Measurements from ENCODE around the gene SPNS3. TPM values are rescaled to one million over a fixed set of nuclear protein-coding genes. Genes with fewer than 3 reads are reported as not detected.

The SPNS3 gene
- total RNA-seq, 1 experiment from 2014 or later: 15.9 TPM

DNA sequence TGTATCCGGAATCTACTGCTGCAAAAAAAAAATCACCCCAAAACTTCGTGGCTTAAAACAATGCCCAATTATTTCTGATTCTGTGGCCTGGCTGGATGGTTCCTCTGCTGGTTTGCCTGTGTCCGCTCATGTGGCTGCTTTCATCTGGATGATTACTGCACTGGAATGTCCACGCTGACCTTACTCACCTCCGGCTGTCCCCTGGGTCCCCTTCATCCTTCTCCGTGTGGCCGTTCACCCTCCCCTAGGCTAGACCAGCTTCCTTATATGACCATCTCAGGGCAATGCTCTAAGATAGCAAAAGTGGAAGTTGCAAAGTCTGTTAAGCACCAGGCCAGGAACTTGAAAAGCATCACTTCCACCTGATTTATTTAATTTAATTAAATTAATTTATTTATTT is 33.5 kb downstream of the SPNS3 start:
- CTCF ChIA-PET: no interaction called here
- Histone ChIP-seq H3K27ac (no peak overlapping the region), H3K4me3 (no peak overlapping the region), H3K4me1 (replicated peaks; ENCODE audit: insufficient read depth) (no peaks in the 10 kb centered on the region; the same call in 1 of the 2 replicates), H2AFZ (no peak overlapping the region), H3K79me2 (ENCODE audit: low read depth) (no peaks in the 10 kb centered on the region), H4K20me1 (ENCODE audit: insufficient read depth) (no peaks in the 10 kb centered on the region), H3F3A (ENCODE audit: insufficient read depth, low read depth) (peaks cover 5% of the 10 kb centered on the region; the same call in 1 of the 2 replicates), H3K4me2 (no peak overlapping the region), H3K9me2 (ENCODE audit: insufficient read depth) (no peaks in the 10 kb centered on the region), H3K36me3 (ENCODE audit: low read depth) (no peaks in the 10 kb centered on the region), H3K27me3 (ENCODE audit: insufficient read depth, low read depth) (no peaks in the 10 kb centered on the region), H3K9me3 (ENCODE audit: insufficient read depth, low read depth) (no peaks in the 10 kb centered on the region)
- DNase-seq: no peak
- intact Hi-C loops (cut with micrococcal nuclease; ENCODE audit: unreplicated experiment): no loop called here
- no TSS peak for BruUV-seq (replicated peaks)
- POLR2A ChIA-PET (ENCODE audit: unreplicated experiment): no interaction called here
- TF ChIP-seq CTCF (conservative IDR thresholded peaks at IDR 0.05): no peak
- no peak for TF ChIP-seq EZH2 (IDR thresholded peaks at IDR 0.05; ENCODE audit: low read depth)

GRCh38 chr17:4469552-4469951 is 35.8 kb downstream of the SPNS3 start:
- POLR2A ChIA-PET (ENCODE audit: unreplicated experiment): no interaction called here
- Histone ChIP-seq H3K79me2 (ENCODE audit: low read depth) (no peaks in the 10 kb centered on the region), H3K4me2 (no peak overlapping the region), H2AFZ (no peak overlapping the region), H3K9me3 (ENCODE audit: insufficient read depth, low read depth) (no peaks in the 10 kb centered on the region), H3F3A (ENCODE audit: insufficient read depth, low read depth) (no peaks in the 10 kb centered on the region), H4K20me1 (ENCODE audit: insufficient read depth) (no peaks in the 10 kb centered on the region), H3K4me1 (replicated peaks; ENCODE audit: insufficient read depth) (peaks cover 4% of the 10 kb centered on the region), H3K36me3 (ENCODE audit: low read depth) (no peaks in the 10 kb centered on the region), H3K9me2 (ENCODE audit: insufficient read depth) (no peaks in the 10 kb centered on the region), H3K27ac (no peak overlapping the region), H3K4me3 (no peak overlapping the region), H3K27me3 (ENCODE audit: insufficient read depth, low read depth) (no peaks in the 10 kb centered on the region)
- BruUV-seq (replicated peaks): no TSS peak
- no peak for TF ChIP-seq EZH2 (IDR thresholded peaks at IDR 0.05; ENCODE audit: low read depth)
- TF ChIP-seq CTCF (conservative IDR thresholded peaks at IDR 0.05): no peak
- intact Hi-C loops (cut with micrococcal nuclease; ENCODE audit: unreplicated experiment): no loop called here
- CTCF ChIA-PET: no interaction called here
- DNase-seq: no peak

DNA sequence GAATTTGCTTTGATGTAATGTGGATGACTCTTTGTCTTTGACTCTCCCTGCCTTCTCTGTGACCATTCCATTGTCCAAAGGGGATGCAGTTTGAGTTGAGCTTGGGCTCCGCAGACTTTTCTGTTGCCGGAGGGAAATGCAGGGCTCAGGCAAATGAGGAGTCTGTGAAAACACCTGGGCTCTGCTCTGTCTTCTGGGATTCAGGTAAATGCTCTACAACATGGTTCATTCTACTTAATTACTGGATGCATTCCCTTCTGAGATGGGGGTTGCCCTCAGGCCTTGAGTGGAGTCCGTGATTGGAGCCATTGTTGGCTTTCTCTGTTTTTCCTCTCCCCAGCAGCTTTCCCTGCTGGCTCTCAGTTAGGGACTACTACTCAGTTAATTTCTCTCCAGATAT is 38.5 kb downstream of the SPNS3 start:
- H3K79me2 ChIP-seq (ENCODE audit: low read depth): no peaks in the 10 kb centered on the region
- TF ChIP-seq CTCF (conservative IDR thresholded peaks at IDR 0.05): no peak
- TF ChIP-seq EZH2 (IDR thresholded peaks at IDR 0.05; ENCODE audit: low read depth): no peak

More for the DNA sequence above, 38.5 kb downstream of the SPNS3 start:
- ChIA-PET CTCF (interaction anchor here (0.6 kb wide), 2 partner anchors 46 to 74 kb away, joined by 10 to 22 read pairs; no protein-coding TSS in a partner anchor), POLR2A (ENCODE audit: unreplicated experiment) (no interaction called here)
- H3K9me3 ChIP-seq (ENCODE audit: insufficient read depth, low read depth): no peaks in the 10 kb centered on the region
- no peak overlapping the region for H2AFZ ChIP-seq
- H3F3A ChIP-seq (ENCODE audit: insufficient read depth, low read depth): peaks cover 21% of the 10 kb centered on the region
- H3K36me3 ChIP-seq (ENCODE audit: low read depth): no peaks in the 10 kb centered on the region
- no peaks in the 10 kb centered on the region for H4K20me1 ChIP-seq (ENCODE audit: insufficient read depth)
- intact Hi-C loops (cut with micrococcal nuclease; ENCODE audit: unreplicated experiment): no loop called here
- H3K4me3 ChIP-seq: no peak overlapping the region
- peaks cover 31% of the 10 kb centered on the region for H3K4me1 ChIP-seq (replicated peaks; ENCODE audit: insufficient read depth)
- no TSS peak for BruUV-seq (replicated peaks)
- no peak overlapping the region for H3K27ac ChIP-seq
- H3K27me3 ChIP-seq (ENCODE audit: insufficient read depth, low read depth): no peaks in the 10 kb centered on the region
- DNase-seq: no peak
- no peak overlapping the region for H3K4me2 ChIP-seq
- H3K9me2 ChIP-seq (ENCODE audit: insufficient read depth): no peaks in the 10 kb centered on the region
